ENCODE data around the gene POU4F3. TPM values are rescaled to one million over a fixed set of nuclear protein-coding genes. Genes with fewer than 3 reads are reported as not detected.
A peak's percentile ranks its signal among the peaks of the same experiment; 100 is the strongest.
"Not testable (repeated sequence)": the region's sequence is repeated elsewhere in the genome, so short reads cannot be mapped to it uniquely, and the experiment has no call there.

Gene POU4F3
- under 1 TPM in 2 of 4 donors, not detected in 2; under 0.01 to 0.83 TPM for total RNA-seq
- under 1 TPM in 1 of 3 donors, not detected in 2; 0.06 TPM for polyA plus RNA-seq

- 5 to 20% methylated on average over 70 of the region's 70 CpGs for WGBS, 2 donors
These were observed at the start of gene POU4F3 for GRCh38 chr5:146338774-146339714. TSS of gene POU4F3 (plus strand) at chr5:146338839. CDS start at chr5:146339113, 274 bp downstream.

GRCh38 chr5:146290318-146290717, 48.3 kb upstream of the POU4F3 start:
- H3K27ac ChIP-seq: no peak overlapping the region
- intact Hi-C loops (cut with DNase I): no loop called here
- no peaks in the 10 kb centered on the region for H3K27me3 ChIP-seq
- no peak overlapping the region for H3K4me3 ChIP-seq
- TF ChIP-seq EP300 (IDR thresholded peaks at IDR 0.05) (no peak), POLR2A (IDR thresholded peaks at IDR 0.05) (no peak), CTCF (IDR thresholded peaks at IDR 0.05) (no peak), POLR2AphosphoS5 (IDR thresholded peaks at IDR 0.05) (no peak)
- peaks cover 0 to 5% (median 0%) of the 10 kb centered on the region in 4 donors for H3K4me1 ChIP-seq
- peaks cover 0 to 29% (median 0%) of the 10 kb centered on the region in 4 donors for H3K36me3 ChIP-seq
- DNase-seq: no peak
- H3K9me3 ChIP-seq: no peaks in the 10 kb centered on the region
- WGBS, 2 donors: 95 to 98% methylated on average over 2 of the region's 2 CpGs

More at GRCh38 chr5:146338774-146339714, at the start of gene POU4F3:
- TF ChIP-seq POLR2AphosphoS5 (IDR thresholded peaks at IDR 0.05) (no peak), CTCF (IDR thresholded peaks at IDR 0.05) (no peak), EP300 (IDR thresholded peaks at IDR 0.05) (no peak), POLR2A (IDR thresholded peaks at IDR 0.05) (no peak)
- H3K9me3 ChIP-seq: no peaks in the 10 kb centered on the region
- H3K36me3 ChIP-seq: no peaks in the 10 kb centered on the region
- intact Hi-C loops (cut with DNase I): no loop called here
- peaks cover 0 to 10% (median 8%) of the 10 kb centered on the region in 4 donors for H3K4me1 ChIP-seq
- no peak within 1 kb of the TSS for H3K4me3 ChIP-seq
- DNase-seq: no peak
- no peak within 1 kb of the TSS for H3K27ac ChIP-seq
- peaks cover 36 to 98% (median 94%) of the 10 kb centered on the region in 3 donors for H3K27me3 ChIP-seq

- TF ChIP-seq EP300 (IDR thresholded peaks at IDR 0.05) (no peak), CTCF (IDR thresholded peaks at IDR 0.05) (peak in 3 of 4 experiments; percentile 14 to 41 (median 22))
- Histone ChIP-seq H3K36me3 (peaks cover 0 to 17% (median 0%) of the 10 kb centered on the region in 4 donors), H3K27ac (no peak overlapping the region), H3K4me1 (peaks cover 0 to 5% (median 0%) of the 10 kb centered on the region in 4 donors), H3K27me3 (no peaks in the 10 kb centered on the region), H3K4me3 (no peak overlapping the region), H3K9me3 (no peaks in the 10 kb centered on the region)
- no peak for DNase-seq
- intact Hi-C loops (cut with DNase I): loop anchor here (1.0 kb wide), 1 partner anchor 136 kb away; no protein-coding TSS in a partner anchor
- WGBS, 2 donors: 25 to 28% methylated on average over 5 of the region's 5 CpGs
These were observed 47.1 kb upstream of the POU4F3 start for GRCh38 chr5:146291421-146292074.

- no peaks in the 10 kb centered on the region for H3K36me3 ChIP-seq
- WGBS, 2 donors: 83 to 88% methylated on average over 7 of the region's 7 CpGs
- TF ChIP-seq EP300 (IDR thresholded peaks at IDR 0.05) (no peak), POLR2A (IDR thresholded peaks at IDR 0.05) (no peak), CTCF (IDR thresholded peaks at IDR 0.05) (no peak), POLR2AphosphoS5 (IDR thresholded peaks at IDR 0.05) (no peak)
These were observed 42.4 kb upstream of the POU4F3 start for GRCh38 chr5:146296245-146296644.

GRCh38 chr5:146298920-146299319, 39.7 kb upstream of the POU4F3 start:
- intact Hi-C loops (cut with DNase I); H3K4me1 ChIP-seq; H3K27ac ChIP-seq; H3K27me3 ChIP-seq; H3K36me3 ChIP-seq; H3K4me3 ChIP-seq; H3K9me3 ChIP-seq; DNase-seq: not testable (repeated sequence)
- WGBS, 2 donors: 98% methylated on average over 3 of the region's 3 CpGs

More at GRCh38 chr5:146296245-146296644, 42.4 kb upstream of the POU4F3 start:
- H3K27ac ChIP-seq: no peak overlapping the region
- H3K4me1 ChIP-seq: peaks cover 0 to 5% (median 0%) of the 10 kb centered on the region in 4 donors
- H3K27me3 ChIP-seq: no peaks in the 10 kb centered on the region
- H3K9me3 ChIP-seq: no peaks in the 10 kb centered on the region
- DNase-seq: no peak
- intact Hi-C loops (cut with DNase I): no loop called here
- no peak overlapping the region for H3K4me3 ChIP-seq
